Trophoblast cell (in vitro differentiated cells and primary cell): ENCODE results near the gene SARNP.

Source experiments
- DNase-seq, 2 donors: peaks; one replicate each; pipeline ENCODE4 v3.0.0-alpha.2; 2016
- H2AFZ ChIP-seq: 2 replicates; pipeline ENCODE4 v1.6.1; 2013; ENCODE audit warnings: low read length, moderate library complexity, mild to moderate bottlenecking; ENCODE audit not compliant: insufficient read depth, poor library complexity
- H2AK5ac ChIP-seq: 2 replicates; pipeline ENCODE4 v1.6.1; 2013; ENCODE audit warnings: mild to moderate bottlenecking, low read length
- H2BK120ac ChIP-seq: 2 replicates; pipeline ENCODE4 v1.6.1; 2013; ENCODE audit warnings: low read length, mild to moderate bottlenecking, moderate library complexity; ENCODE audit not compliant: insufficient read depth, poor library complexity
- H2BK12ac ChIP-seq: 2 replicates; pipeline ENCODE4 v1.6.1; 2013; ENCODE audit warnings: mild to moderate bottlenecking, low read length, moderate library complexity
- H2BK5ac ChIP-seq: 2 replicates; pipeline ENCODE4 v1.6.1; 2013; ENCODE audit warnings: low read length, low read depth, moderate library complexity, mild to moderate bottlenecking; ENCODE audit not compliant: poor library complexity
- H3K14ac ChIP-seq: 2 replicates; pipeline ENCODE4 v1.6.1; 2013; ENCODE audit warnings: mild to moderate bottlenecking, low read length
- H3K18ac ChIP-seq: 2 replicates; pipeline ENCODE4 v1.6.1; 2013; ENCODE audit warnings: mild to moderate bottlenecking, low read length
- H3K23ac ChIP-seq: 2 replicates; pipeline ENCODE4 v1.6.1; 2013; ENCODE audit warnings: low read length
- H3K27ac ChIP-seq: 2 replicates; pipeline ENCODE4 v1.5.1; 2013; ENCODE audit warnings: low read depth, mild to moderate bottlenecking, inconsistent platforms, low read length, moderate library complexity
- H3K27me3 ChIP-seq: 2 replicates; pipeline ENCODE4 v1.6.1; 2013; ENCODE audit warnings: inconsistent platforms, mild to moderate bottlenecking, low read length, moderate library complexity; ENCODE audit not compliant: insufficient read depth
- H3K36me3 ChIP-seq, 2 experiments: 1 replicate in 1 of 2; 2 replicates in 1 of 2; pipeline ENCODE4 v1.6.1; 2013; ENCODE audit warnings: low read length in 2 of 2, mild to moderate bottlenecking in 2 of 2, moderate library complexity in 1 of 2; ENCODE audit not compliant: insufficient read depth in 2 of 2, control insufficient read depth in 1 of 2
- H3K4ac ChIP-seq: 2 replicates; pipeline ENCODE4 v1.6.1; 2013; ENCODE audit warnings: low read depth, mild to moderate bottlenecking, low read length, moderate library complexity
- H3K4me1 ChIP-seq, 2 experiments: 1 replicate in 1 of 2; 2 replicates in 1 of 2; pipeline ENCODE4 v1.6.1; 2013; ENCODE audit warnings: low read length in 2 of 2, mild to moderate bottlenecking in 2 of 2, moderate library complexity in 1 of 2; ENCODE audit not compliant: insufficient read depth in 2 of 2, control insufficient read depth in 1 of 2
- H3K4me2 ChIP-seq: 2 replicates; pipeline ENCODE4 v1.6.1; 2013; ENCODE audit warnings: inconsistent platforms, mild to moderate bottlenecking, low read length, moderate library complexity
- H3K4me3 ChIP-seq: 2 replicates; pipeline ENCODE4 v1.5.1; 2013; ENCODE audit warnings: mild to moderate bottlenecking, low read depth, low read length, inconsistent platforms
- H3K79me1 ChIP-seq: one replicate; pipeline ENCODE4 v1.6.1; 2013; ENCODE audit warnings: low read length
- H3K79me2 ChIP-seq: 2 replicates; pipeline ENCODE4 v1.6.1; 2013; ENCODE audit warnings: low read length, mild to moderate bottlenecking; ENCODE audit not compliant: control insufficient read depth, insufficient read depth, poor library complexity
- H3K9ac ChIP-seq: 2 replicates; pipeline ENCODE4 v1.6.1; 2013; ENCODE audit warnings: mild to moderate bottlenecking, low read length
- H3K9me3 ChIP-seq: 2 replicates; pipeline ENCODE4 v1.6.1; 2013; ENCODE audit warnings: low read depth, mild to moderate bottlenecking, control low read depth, inconsistent platforms, low read length; ENCODE audit not compliant: insufficient read depth
- H4K12ac ChIP-seq: 2 replicates; pipeline ENCODE4 v1.6.1; 2013; ENCODE audit warnings: low read depth, mild to moderate bottlenecking, low read length, moderate library complexity
- H4K8ac ChIP-seq: 2 replicates; pipeline ENCODE4 v1.6.1; 2013; ENCODE audit warnings: low read depth, mild to moderate bottlenecking, low read length, moderate library complexity
- H4K91ac ChIP-seq: one replicate; pipeline ENCODE4 v1.6.1; 2013; ENCODE audit warnings: low read depth, mild to moderate bottlenecking, low read length, moderate library complexity
- WGBS: extraction: QIAGEN DNeasy Blood & Tissue Kit; methylation state at CpG from one replicate; pipeline ENCODE4 v1.1.7; 2013; ENCODE audit warnings: missing lambda C conversion rate; ENCODE audit not compliant: insufficient read length, insufficient coverage; ENCODE audit errors: extremely low coverage; 5-methylcytosine and 5-hydroxymethylcytosine counted together

SARNP gene

GRCh38 chr12:55789171-55789570 lies 28.4 kb downstream of the SARNP start:
- H3K27me3 ChIP-seq = no peaks in the 10 kb centered on the region
- no peaks in the 10 kb centered on the region for H3K79me1 ChIP-seq
- no peak overlapping the region for H4K8ac ChIP-seq
- no peak overlapping the region for H3K9ac ChIP-seq
- H2AFZ ChIP-seq = no peak overlapping the region
- H2AK5ac ChIP-seq = no peak overlapping the region
- no peak overlapping the region for H3K18ac ChIP-seq
- H3K23ac ChIP-seq = peak overlapping the region; percentile 81
- H3K14ac ChIP-seq = no peak overlapping the region
- H3K36me3 ChIP-seq = peaks cover 32 to 42% of the 10 kb centered on the region in 2 experiments
- H4K91ac ChIP-seq = no peak overlapping the region
- H3K4me1 ChIP-seq = no peaks in the 10 kb centered on the region
- peaks cover 2% of the 10 kb centered on the region for H3K9me3 ChIP-seq
- WGBS = no CpG with 5 or more reads among the region's 2 CpGs
- no peak for DNase-seq
- no peaks in the 10 kb centered on the region for H3K79me2 ChIP-seq
- no peak overlapping the region for H3K4ac ChIP-seq
- no peak overlapping the region for H3K4me2 ChIP-seq
- H2BK12ac ChIP-seq = no peak overlapping the region
- H3K4me3 ChIP-seq = no peak overlapping the region
- no peak overlapping the region for H4K12ac ChIP-seq
- H3K27ac ChIP-seq = no peak overlapping the region
- no peak overlapping the region for H2BK5ac ChIP-seq
- no peak overlapping the region for H2BK120ac ChIP-seq

- Histone ChIP-seq H3K79me2 (no peaks in the 10 kb centered on the region), H2BK5ac (no peak overlapping the region), H4K12ac (no peak overlapping the region), H2AK5ac (no peak overlapping the region), H2BK120ac (no peak overlapping the region), H2AFZ (no peak overlapping the region), H3K79me1 (no peaks in the 10 kb centered on the region), H3K14ac (no peak overlapping the region), H3K23ac (no peak overlapping the region), H3K27me3 (no peaks in the 10 kb centered on the region), H3K4me1 (no peaks in the 10 kb centered on the region), H3K9ac (no peak overlapping the region), H3K4me2 (no peak overlapping the region), H3K9me3 (peaks cover 2% of the 10 kb centered on the region), H2BK12ac (no peak overlapping the region), H3K27ac (no peak overlapping the region), H4K91ac (no peak overlapping the region), H3K36me3 (peaks cover 34 to 43% of the 10 kb centered on the region in 2 experiments), H4K8ac (no peak overlapping the region), H3K18ac (no peak overlapping the region), H3K4me3 (no peak overlapping the region), H3K4ac (no peak overlapping the region)
- DNase-seq = no peak
- no CpG with 5 or more reads among the region's 7 CpGs for WGBS
These were observed 29.0 kb downstream of the SARNP start for GRCh38 chr12:55788546-55788945.

- Histone ChIP-seq H3K36me3 (peaks cover 26 to 38% of the 10 kb centered on the region in 2 experiments), H3K79me1 (no peaks in the 10 kb centered on the region), H3K79me2 (no peaks in the 10 kb centered on the region), H3K23ac (no peak overlapping the region), H2BK120ac (no peak overlapping the region), H2BK5ac (no peak overlapping the region), H3K4me2 (no peak overlapping the region), H3K27ac (no peak overlapping the region), H3K18ac (no peak overlapping the region), H3K9ac (no peak overlapping the region), H3K4ac (no peak overlapping the region), H2AK5ac (no peak overlapping the region), H4K91ac (no peak overlapping the region), H3K14ac (no peak overlapping the region), H4K12ac (no peak overlapping the region), H3K9me3 (no peaks in the 10 kb centered on the region), H3K4me1 (no peaks in the 10 kb centered on the region), H3K27me3 (no peaks in the 10 kb centered on the region), H2AFZ (no peak overlapping the region), H4K8ac (no peak overlapping the region), H2BK12ac (no peak overlapping the region), H3K4me3 (no peak overlapping the region)
- WGBS = no CpG with 5 or more reads among the region's 2 CpGs
- peak; percentile 2 to 65 for DNase-seq
These were observed 36.8 kb downstream of the SARNP start for GRCh38 chr12:55780685-55781084.

- Histone ChIP-seq H3K79me1 (no peaks in the 10 kb centered on the region), H4K8ac (no peak overlapping the region), H3K23ac (no peak overlapping the region), H3K9ac (no peak overlapping the region), H2BK12ac (no peak overlapping the region), H2BK120ac (no peak overlapping the region), H4K91ac (no peak overlapping the region), H3K14ac (no peak overlapping the region), H4K12ac (no peak overlapping the region), H3K4me2 (no peak overlapping the region), H3K4me1 (no peaks in the 10 kb centered on the region), H3K27me3 (no peaks in the 10 kb centered on the region), H3K4me3 (no peak overlapping the region), H2BK5ac (no peak overlapping the region), H2AFZ (no peak overlapping the region), H3K9me3 (no peaks in the 10 kb centered on the region), H2AK5ac (no peak overlapping the region), H3K18ac (no peak overlapping the region), H3K4ac (no peak overlapping the region), H3K79me2 (no peaks in the 10 kb centered on the region), H3K36me3 (peaks cover 30 to 38% of the 10 kb centered on the region in 2 experiments), H3K27ac (no peak overlapping the region)
- no peak for DNase-seq
- WGBS = no CpG with 5 or more reads among the region's 3 CpGs
These were observed 39.7 kb downstream of the SARNP start for GRCh38 chr12:55777856-55778255.
